Mesendoderm (in vitro differentiated cells): ENCODE measurements around the gene B4GALT4.
"Not testable (repeated sequence)": the region's sequence is repeated elsewhere in the genome, so short reads cannot be mapped to it uniquely, and the experiment has no call there.

Experiments used
- DNase-seq: peaks from one replicate; pipeline ENCODE4 v3.0.0; 2013
- H2AK5ac ChIP-seq: 2 replicates; pipeline ENCODE4 v1.6.1; 2013; ENCODE audit warnings: low read length, inconsistent platforms
- H2BK120ac ChIP-seq: 2 replicates; pipeline ENCODE4 v1.6.1; 2013; ENCODE audit warnings: low read depth, mild to moderate bottlenecking, low read length, moderate library complexity, mixed read lengths
- H2BK15ac ChIP-seq: replicated peaks from 2 replicates; pipeline ENCODE4 v1.6.1; 2013; ENCODE audit warnings: low read depth, mild to moderate bottlenecking, moderate library complexity
- H2BK5ac ChIP-seq: 2 replicates; pipeline ENCODE4 v1.6.1; 2013; ENCODE audit warnings: low read length, inconsistent platforms
- H3K18ac ChIP-seq: 2 replicates; pipeline ENCODE4 v1.6.1; 2013; ENCODE audit warnings: mild to moderate bottlenecking, low read length, mixed read lengths
- H3K23ac ChIP-seq: one replicate; pipeline ENCODE4 v1.6.1; 2013; ENCODE audit warnings: low read length
- H3K27ac ChIP-seq: 2 replicates; pipeline ENCODE4 v1.5.1; 2013; ENCODE audit warnings: low read depth, mild to moderate bottlenecking, inconsistent platforms, low read length, moderate library complexity
- H3K27me3 ChIP-seq: 2 replicates; pipeline ENCODE4 v1.6.1; 2013; ENCODE audit warnings: low read length, control low read depth, mild to moderate bottlenecking, inconsistent platforms; ENCODE audit not compliant: insufficient read depth, poor library complexity
- H3K36me3 ChIP-seq: 2 replicates; pipeline ENCODE4 v1.6.1; 2013; ENCODE audit warnings: low read length, inconsistent platforms; ENCODE audit not compliant: control insufficient read depth, insufficient read depth
- H3K4ac ChIP-seq: one replicate; pipeline ENCODE4 v1.6.1; 2013; ENCODE audit warnings: low read depth, mild to moderate bottlenecking, low read length, moderate library complexity
- H3K4me1 ChIP-seq: 2 replicates; pipeline ENCODE4 v1.6.1; 2013; ENCODE audit warnings: low read depth, low read length, inconsistent platforms; ENCODE audit not compliant: control insufficient read depth
- H3K4me2 ChIP-seq: 2 replicates; pipeline ENCODE4 v1.6.1; 2013; ENCODE audit warnings: low read length
- H3K4me3 ChIP-seq: 2 replicates; pipeline ENCODE4 v1.5.1; 2013; ENCODE audit warnings: mild to moderate bottlenecking, low read length
- H3K56ac ChIP-seq: one replicate; pipeline ENCODE4 v1.6.1; 2013; ENCODE audit warnings: low read length
- H3K79me1 ChIP-seq: 2 replicates; pipeline ENCODE4 v1.6.1; 2013; ENCODE audit warnings: low read length, inconsistent platforms
- H3K79me2 ChIP-seq: 2 replicates; pipeline ENCODE4 v1.6.1; 2013; ENCODE audit warnings: mild to moderate bottlenecking, low read length; ENCODE audit not compliant: control insufficient read depth, insufficient read depth
- H3K9ac ChIP-seq: 2 replicates; pipeline ENCODE4 v1.6.1; 2013; ENCODE audit warnings: low read length, inconsistent platforms
- H4K5ac ChIP-seq: one replicate; pipeline ENCODE4 v1.6.1; 2013; ENCODE audit warnings: low read length
- H4K8ac ChIP-seq: one replicate; pipeline ENCODE4 v1.6.1; 2013; ENCODE audit warnings: low read depth, mild to moderate bottlenecking, control low read depth, low read length, moderate library complexity
- WGBS: extraction: QIAGEN DNeasy Blood & Tissue Kit; methylation state at CpG from one replicate; pipeline ENCODE4 v1.1.7; 2013; ENCODE audit warnings: low lambda C conversion rate, missing lambda C conversion rate; ENCODE audit not compliant: insufficient coverage; ENCODE audit errors: extremely low coverage; 5-methylcytosine and 5-hydroxymethylcytosine counted together

The B4GALT4 gene

GRCh38 chr3:119170821-119171220 is 69.9 kb downstream of the B4GALT4 start:
- H3K4ac ChIP-seq = no peak overlapping the region
- H2AK5ac ChIP-seq = no peak overlapping the region
- no peak for DNase-seq
- no peaks in the 10 kb centered on the region for H3K79me1 ChIP-seq
- H2BK120ac ChIP-seq = no peak overlapping the region
- H3K56ac ChIP-seq = no peak overlapping the region
- WGBS = no CpG with 5 or more reads among the region's 3 CpGs
- no peak overlapping the region for H3K4me2 ChIP-seq
- no peak overlapping the region for H3K18ac ChIP-seq
- no peaks in the 10 kb centered on the region for H3K4me1 ChIP-seq
- no peaks in the 10 kb centered on the region for H3K36me3 ChIP-seq
- no peak overlapping the region for H4K5ac ChIP-seq
- H3K4me3 ChIP-seq = no peak overlapping the region
- no peaks in the 10 kb centered on the region for H3K79me2 ChIP-seq
- no peak overlapping the region for H3K27ac ChIP-seq
- H4K8ac ChIP-seq = no peak overlapping the region
- no peak overlapping the region for H3K23ac ChIP-seq
- no peak overlapping the region for H2BK5ac ChIP-seq
- H2BK15ac ChIP-seq = no peak overlapping the region
- no peaks in the 10 kb centered on the region for H3K27me3 ChIP-seq
- H3K9ac ChIP-seq = no peak overlapping the region

- H3K36me3 ChIP-seq, H3K4me2 ChIP-seq, H3K9ac ChIP-seq, H3K27ac ChIP-seq, H3K4ac ChIP-seq, H3K18ac ChIP-seq, H2BK120ac ChIP-seq, H2BK5ac ChIP-seq, H3K4me1 ChIP-seq, H3K79me1 ChIP-seq, H2BK15ac ChIP-seq, H3K23ac ChIP-seq, H3K4me3 ChIP-seq, H4K8ac ChIP-seq, H2AK5ac ChIP-seq, H3K79me2 ChIP-seq, DNase-seq, H3K56ac ChIP-seq, H4K5ac ChIP-seq, H3K27me3 ChIP-seq: not testable (repeated sequence)
- WGBS = no CpG with 5 or more reads among the region's 9 CpGs
Observed at GRCh38 chr3:119164745-119165144, 75.9 kb downstream of the B4GALT4 start.
